DOHH2 (cell line): ENCODE data around the gene RNF148.

Source experiments
- EZH2phosphoT487 ChIP-seq: fragments of 200-600 bp; sonication (generic); IDR thresholded peaks from 2 replicates; pipeline ENCODE4 v1.6.1; 2017; ENCODE audit warnings: borderline replicate concordance, mild to moderate bottlenecking, antibody characterized with exemption, low read length, moderate library complexity, mixed read lengths
- TF ChIP-seq, protein P1 (sequence below): fragments of 200-600 bp; sonication (generic); IDR thresholded peaks from one replicate; pipeline ENCODE4 v1.5.1; 2014; ENCODE audit warnings: antibody characterized with exemption, mild to moderate bottlenecking, low read depth, low read length; ENCODE audit not compliant: poor library complexity, severe bottlenecking

DNA sequence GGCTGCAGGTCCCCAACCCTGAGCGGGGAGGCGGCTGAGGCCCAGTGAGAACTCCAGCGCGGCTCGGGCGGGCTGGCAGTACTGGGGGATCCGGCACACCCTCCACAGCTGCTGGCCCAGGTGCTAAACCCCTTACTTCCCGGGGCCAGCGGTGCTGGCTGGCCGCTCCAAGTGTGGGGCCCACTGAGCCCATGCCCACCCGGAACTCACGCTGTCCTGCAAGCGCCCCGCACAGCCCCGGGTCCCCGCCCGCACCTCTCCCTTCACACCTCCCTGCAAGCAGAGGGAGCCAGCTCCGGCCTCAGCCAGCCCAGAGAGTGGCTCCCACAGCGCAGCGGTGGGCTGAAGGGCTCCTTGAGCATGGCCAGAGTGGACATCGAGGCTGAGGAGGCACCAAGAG, 28.8 kb downstream of the RNF148 start:
- TF ChIP-seq, protein P1, sequence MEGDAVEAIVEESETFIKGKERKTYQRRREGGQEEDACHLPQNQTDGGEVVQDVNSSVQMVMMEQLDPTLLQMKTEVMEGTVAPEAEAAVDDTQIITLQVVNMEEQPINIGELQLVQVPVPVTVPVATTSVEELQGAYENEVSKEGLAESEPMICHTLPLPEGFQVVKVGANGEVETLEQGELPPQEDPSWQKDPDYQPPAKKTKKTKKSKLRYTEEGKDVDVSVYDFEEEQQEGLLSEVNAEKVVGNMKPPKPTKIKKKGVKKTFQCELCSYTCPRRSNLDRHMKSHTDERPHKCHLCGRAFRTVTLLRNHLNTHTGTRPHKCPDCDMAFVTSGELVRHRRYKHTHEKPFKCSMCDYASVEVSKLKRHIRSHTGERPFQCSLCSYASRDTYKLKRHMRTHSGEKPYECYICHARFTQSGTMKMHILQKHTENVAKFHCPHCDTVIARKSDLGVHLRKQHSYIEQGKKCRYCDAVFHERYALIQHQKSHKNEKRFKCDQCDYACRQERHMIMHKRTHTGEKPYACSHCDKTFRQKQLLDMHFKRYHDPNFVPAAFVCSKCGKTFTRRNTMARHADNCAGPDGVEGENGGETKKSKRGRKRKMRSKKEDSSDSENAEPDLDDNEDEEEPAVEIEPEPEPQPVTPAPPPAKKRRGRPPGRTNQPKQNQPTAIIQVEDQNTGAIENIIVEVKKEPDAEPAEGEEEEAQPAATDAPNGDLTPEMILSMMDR = no peak
- no peak for TF ChIP-seq EZH2phosphoT487
